ENCODE data around the gene TRAPPC11.

GRCh38 chr4:183733181-183733580, 74.1 kb downstream of the TRAPPC11 start:
- TF ChIP-seq CTCF (IDR thresholded peaks at IDR 0.05): no peak
- no peak for TF ChIP-seq POLR2A (IDR thresholded peaks at IDR 0.05)
